ENCODE data around the gene WHAMM.

- TF ChIP-seq POLR2A (IDR thresholded peaks at IDR 0.05) (no peak), POLR2AphosphoS5 (IDR thresholded peaks at IDR 0.05) (no peak), EP300 (IDR thresholded peaks at IDR 0.05; ENCODE audit: low read depth) (no peak)
- TF ChIP-seq, protein P1, sequence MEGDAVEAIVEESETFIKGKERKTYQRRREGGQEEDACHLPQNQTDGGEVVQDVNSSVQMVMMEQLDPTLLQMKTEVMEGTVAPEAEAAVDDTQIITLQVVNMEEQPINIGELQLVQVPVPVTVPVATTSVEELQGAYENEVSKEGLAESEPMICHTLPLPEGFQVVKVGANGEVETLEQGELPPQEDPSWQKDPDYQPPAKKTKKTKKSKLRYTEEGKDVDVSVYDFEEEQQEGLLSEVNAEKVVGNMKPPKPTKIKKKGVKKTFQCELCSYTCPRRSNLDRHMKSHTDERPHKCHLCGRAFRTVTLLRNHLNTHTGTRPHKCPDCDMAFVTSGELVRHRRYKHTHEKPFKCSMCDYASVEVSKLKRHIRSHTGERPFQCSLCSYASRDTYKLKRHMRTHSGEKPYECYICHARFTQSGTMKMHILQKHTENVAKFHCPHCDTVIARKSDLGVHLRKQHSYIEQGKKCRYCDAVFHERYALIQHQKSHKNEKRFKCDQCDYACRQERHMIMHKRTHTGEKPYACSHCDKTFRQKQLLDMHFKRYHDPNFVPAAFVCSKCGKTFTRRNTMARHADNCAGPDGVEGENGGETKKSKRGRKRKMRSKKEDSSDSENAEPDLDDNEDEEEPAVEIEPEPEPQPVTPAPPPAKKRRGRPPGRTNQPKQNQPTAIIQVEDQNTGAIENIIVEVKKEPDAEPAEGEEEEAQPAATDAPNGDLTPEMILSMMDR (IDR thresholded peaks at IDR 0.05): no peak
These were observed 3.6 kb downstream of the WHAMM start for GRCh38 chr15:82812994-82813393.
